ENCODE measurements around the gene ARSB. TPM values are rescaled to one million over a fixed set of nuclear protein-coding genes. Genes with fewer than 3 reads are reported as not detected.

Gene ARSB
- total RNA-seq, 4 donors from 2014 or later: 10.0 to 17.4 (median 13.9) TPM

GRCh38 chr5:78823196-78823595 lies 161.9 kb downstream of the ARSB start:
- TF ChIP-seq POLR2A (IDR thresholded peaks at IDR 0.05) (no peak), CTCF (IDR thresholded peaks at IDR 0.05) (no peak)
- no peak overlapping the region for H3K4me3 ChIP-seq (replicated peaks in 1 of 3)
- peaks cover 15 to 29% of the 10 kb centered on the region in 2 donors for H3K4me1 ChIP-seq
- no peaks in the 10 kb centered on the region for H3K36me3 ChIP-seq
- no peak overlapping the region for H3K27ac ChIP-seq
- intact Hi-C loops (cut with DNase I): no loop called here
- 95 to 100% methylated on average over 1 of the region's 1 CpG for WGBS, 2 donors
- no peaks in the 10 kb centered on the region for H3K27me3 ChIP-seq
- no peaks in the 10 kb centered on the region for H3K9me3 ChIP-seq
- no peak for DNase-seq

GRCh38 chr5:78821536-78822021 lies 163.5 kb downstream of the ARSB start:
- WGBS, 2 donors: 74 to 89% methylated on average over 2 of the region's 2 CpGs
- Histone ChIP-seq H3K36me3 (no peaks in the 10 kb centered on the region), H3K27ac (no peak overlapping the region), H3K4me3 (replicated peaks in 1 of 3) (no peak overlapping the region), H3K9me3 (no peaks in the 10 kb centered on the region), H3K4me1 (peaks cover 15 to 29% of the 10 kb centered on the region in 2 donors), H3K27me3 (no peaks in the 10 kb centered on the region)
- DNase-seq: no peak
- TF ChIP-seq CTCF (IDR thresholded peaks at IDR 0.05) (no peak), POLR2A (IDR thresholded peaks at IDR 0.05) (no peak)
- intact Hi-C loops (cut with DNase I): no loop called here

GRCh38 chr5:78819707-78820106 lies 165.4 kb downstream of the ARSB start:
- intact Hi-C loops (cut with DNase I): no loop called here
- TF ChIP-seq POLR2A (IDR thresholded peaks at IDR 0.05) (no peak), CTCF (IDR thresholded peaks at IDR 0.05) (no peak)
- no peaks in the 10 kb centered on the region for H3K9me3 ChIP-seq
- H3K4me1 ChIP-seq: peaks cover 10 to 29% of the 10 kb centered on the region in 2 donors
- H3K4me3 ChIP-seq (replicated peaks in 1 of 3): no peak overlapping the region
- no peaks in the 10 kb centered on the region for H3K36me3 ChIP-seq
- H3K27me3 ChIP-seq: no peaks in the 10 kb centered on the region
- WGBS, 2 donors: 96 to 100% methylated on average over 1 of the region's 1 CpG
- no peak for DNase-seq
- H3K27ac ChIP-seq: peak overlapping the region; percentile 72 to 85 (median 81)

GRCh38 chr5:78819166-78819565 lies 165.9 kb downstream of the ARSB start:
- peak overlapping the region; percentile 72 to 85 (median 81) for H3K27ac ChIP-seq
- TF ChIP-seq POLR2A (IDR thresholded peaks at IDR 0.05): no peak
- TF ChIP-seq CTCF (IDR thresholded peaks at IDR 0.05): no peak
- H3K9me3 ChIP-seq: no peaks in the 10 kb centered on the region
- H3K27me3 ChIP-seq: no peaks in the 10 kb centered on the region
- WGBS, 2 donors: 60% methylated on average over 3 of the region's 3 CpGs
- DNase-seq: no peak
- intact Hi-C loops (cut with DNase I): no loop called here
- no peak overlapping the region for H3K4me3 ChIP-seq (replicated peaks in 1 of 3)
- H3K36me3 ChIP-seq: no peaks in the 10 kb centered on the region
- H3K4me1 ChIP-seq: peaks cover 7 to 24% of the 10 kb centered on the region in 2 donors

GRCh38 chr5:78816143-78816765 lies 168.9 kb downstream of the ARSB start:
- WGBS, 2 donors: 57 to 78% methylated on average over 3 of the region's 3 CpGs
- peak overlapping the region in 2 of 3 donors; percentile 4 to 26 for H3K27ac ChIP-seq
- intact Hi-C loops (cut with DNase I): no loop called here
- TF ChIP-seq POLR2A (IDR thresholded peaks at IDR 0.05) (no peak), CTCF (IDR thresholded peaks at IDR 0.05) (no peak)
- H3K4me3 ChIP-seq (replicated peaks in 1 of 3): no peak overlapping the region
- H3K27me3 ChIP-seq: no peaks in the 10 kb centered on the region
- DNase-seq: no peak
- no peaks in the 10 kb centered on the region for H3K36me3 ChIP-seq
- no peaks in the 10 kb centered on the region for H3K9me3 ChIP-seq
- peaks cover 14 to 24% of the 10 kb centered on the region in 2 donors for H3K4me1 ChIP-seq
